Parathyroid adenoma (tissue), 2 donors: ENCODE results near the gene STARD3NL.

Source experiments
- H2AFZ ChIP-seq: fragments of 300-600 bp; sonication (generic); one replicate; pipeline ENCODE4 v1.7.0; 2017; ENCODE audit warnings: antibody characterized with exemption, mild to moderate bottlenecking
- H3K27ac ChIP-seq: fragments of 300-600 bp; sonication (generic); one replicate; pipeline ENCODE4 v1.7.0; 2017
- H3K27me3 ChIP-seq: fragments of 300-600 bp; sonication (generic); one replicate; pipeline ENCODE4 v1.7.0; 2017; ENCODE audit warnings: low read length; ENCODE audit not compliant: control insufficient read depth, insufficient read depth
- H3K36me3 ChIP-seq: fragments of 300-600 bp; sonication (generic); one replicate; pipeline ENCODE4 v1.7.0; 2017; ENCODE audit warnings: low read length; ENCODE audit not compliant: control insufficient read depth, insufficient read depth
- H3K4me1 ChIP-seq: fragments of 300-600 bp; sonication (generic); one replicate; pipeline ENCODE4 v1.7.0; 2017; ENCODE audit warnings: control low read depth
- H3K4me2 ChIP-seq: fragments of 300-600 bp; sonication (generic); one replicate; pipeline ENCODE4 v1.7.0; 2017; ENCODE audit warnings: low read length
- H3K4me3 ChIP-seq: fragments of 300-600 bp; sonication (generic); one replicate; pipeline ENCODE4 v1.7.0; 2017; ENCODE audit warnings: low read depth, low read length
- H3K79me2 ChIP-seq: fragments of 300-600 bp; sonication (generic); one replicate; pipeline ENCODE4 v1.7.0; 2017; ENCODE audit warnings: control low read depth
- H3K9ac ChIP-seq: fragments of 300-600 bp; sonication (generic); one replicate; pipeline ENCODE4 v1.7.0; 2017; ENCODE audit warnings: mild to moderate bottlenecking
- H3K9me3 ChIP-seq: fragments of 300-600 bp; sonication (generic); one replicate; pipeline ENCODE4 v1.7.0; 2017; ENCODE audit warnings: low read length; ENCODE audit not compliant: control insufficient read depth
- CTCF ChIP-seq: fragments of 300-600 bp; sonication (generic); IDR thresholded peaks from one replicate; pipeline ENCODE4 v1.7.0; 2017; ENCODE audit warnings: antibody characterized with exemption, mild to moderate bottlenecking
- donor health status: primary hyperparathyroidism.

The STARD3NL gene

GRCh38 chr7:38178004-38178694, at the start of gene STARD3NL:
Gene STARD3NL (plus strand): TSS chr7:38178245. CDS start chr7:38207505, 29,260 bp downstream.
- peak within 1 kb of the TSS; percentile 22 for H3K9ac ChIP-seq
- no peak for TF ChIP-seq CTCF
- H3K4me3 ChIP-seq: peak within 1 kb of the TSS; percentile 91
- peak within 1 kb of the TSS; percentile 95 for H2AFZ ChIP-seq
- peak within 1 kb of the TSS; percentile 74 for H3K27ac ChIP-seq
- peaks cover 5% of the 10 kb centered on the region for H3K79me2 ChIP-seq
- H3K4me2 ChIP-seq: peak within 1 kb of the TSS; percentile 72
- no peaks in the 10 kb centered on the region for H3K9me3 ChIP-seq
- H3K36me3 ChIP-seq: no peaks in the 10 kb centered on the region
- H3K4me1 ChIP-seq: peaks cover 5% of the 10 kb centered on the region
- no peaks in the 10 kb centered on the region for H3K27me3 ChIP-seq

- Histone ChIP-seq H2AFZ (no peak overlapping the region), H3K4me3 (no peak overlapping the region), H3K4me1 (no peaks in the 10 kb centered on the region), H3K9ac (no peak overlapping the region), H3K27me3 (no peaks in the 10 kb centered on the region), H3K9me3 (peaks cover 2% of the 10 kb centered on the region), H3K4me2 (no peak overlapping the region), H3K79me2 (no peaks in the 10 kb centered on the region), H3K36me3 (no peaks in the 10 kb centered on the region), H3K27ac (no peak overlapping the region)
- TF ChIP-seq CTCF: no peak
Observed at GRCh38 chr7:38129162-38129561, 48.9 kb upstream of the STARD3NL start.

- H3K9me3 ChIP-seq: peaks cover 2% of the 10 kb centered on the region
- H3K4me1 ChIP-seq: no peaks in the 10 kb centered on the region
- H3K36me3 ChIP-seq: no peaks in the 10 kb centered on the region
- H3K9ac ChIP-seq: no peak overlapping the region
- H3K4me3 ChIP-seq: no peak overlapping the region
- no peak overlapping the region for H3K27ac ChIP-seq
- no peaks in the 10 kb centered on the region for H3K27me3 ChIP-seq
- no peak overlapping the region for H3K4me2 ChIP-seq
- H3K79me2 ChIP-seq: no peaks in the 10 kb centered on the region
- H2AFZ ChIP-seq: no peak overlapping the region
- no peak for TF ChIP-seq CTCF
Observed at GRCh38 chr7:38129579-38129978, 48.5 kb upstream of the STARD3NL start.

GRCh38 chr7:38138171-38138570, 39.9 kb upstream of the STARD3NL start:
- Histone ChIP-seq H3K4me2 (no peak overlapping the region), H3K79me2 (no peaks in the 10 kb centered on the region), H2AFZ (no peak overlapping the region), H3K4me1 (no peaks in the 10 kb centered on the region), H3K36me3 (no peaks in the 10 kb centered on the region), H3K9ac (no peak overlapping the region), H3K4me3 (no peak overlapping the region), H3K9me3 (no peaks in the 10 kb centered on the region), H3K27ac (no peak overlapping the region), H3K27me3 (no peaks in the 10 kb centered on the region)
- no peak for TF ChIP-seq CTCF

- H3K9me3 ChIP-seq: no peaks in the 10 kb centered on the region
- no peak overlapping the region for H3K4me2 ChIP-seq
- TF ChIP-seq CTCF: no peak
- no peak overlapping the region for H3K9ac ChIP-seq
- H3K4me3 ChIP-seq: no peak overlapping the region
- no peaks in the 10 kb centered on the region for H3K27me3 ChIP-seq
- no peak overlapping the region for H3K27ac ChIP-seq
- no peaks in the 10 kb centered on the region for H3K4me1 ChIP-seq
- H3K36me3 ChIP-seq: no peaks in the 10 kb centered on the region
- H3K79me2 ChIP-seq: no peaks in the 10 kb centered on the region
- H2AFZ ChIP-seq: no peak overlapping the region
Observed at GRCh38 chr7:38141187-38141586, 36.9 kb upstream of the STARD3NL start.
